HEK293 (cell line): ENCODE results near the gene MRPS2.
A peak's percentile ranks its signal among the peaks of the same experiment; 100 is the strongest.

Experiments used
- CTCF ChIA-PET: fragments of 350-600 bp; formaldehyde crosslinking; extraction: SDS; loops from one replicate; lab custom pipeline; 2021; ENCODE audit warnings: antibody characterized with exemption; lab: Yijun Ruan, JAX
- POLR2A ChIA-PET: fragments of 300-600 bp; formaldehyde crosslinking; extraction: SDS; loops from one replicate; lab custom pipeline; 2020; ENCODE audit warnings: antibody characterized with exemption, inconsistent platforms; lab: Yijun Ruan, JAX
- H3K27ac ChIP-seq: fragments of 200-500 bp; sonication (Bioruptor generic); 2 replicates; pipeline ENCODE4 v1.5.1; 2014; ENCODE audit warnings: low read depth, low read length, control low read depth, inconsistent platforms; ENCODE audit errors: extremely low read depth
- H3K36me3 ChIP-seq, 2 experiments: fragments of 200-500 bp in 1 of 2; sonication (Bioruptor generic) in 1 of 2; 1 replicate in 1 of 2; 2 replicates in 1 of 2; pipeline ENCODE4 v1.5.1; 2014 to 2017; ENCODE audit warnings: inconsistent platforms in 2 of 2, low read length in 2 of 2; ENCODE audit not compliant: control insufficient read depth in 2 of 2, insufficient read depth in 1 of 2
- H3K4me1 ChIP-seq: fragments of 200-500 bp; sonication (Bioruptor generic); 2 replicates; pipeline ENCODE4 v1.5.1; 2014; ENCODE audit warnings: mild to moderate bottlenecking, low read length, inconsistent platforms; ENCODE audit not compliant: control insufficient read depth, insufficient read depth
- H3K4me3 ChIP-seq: 2 replicates; pipeline ENCODE4 v1.5.1; 2011; ENCODE audit warnings: low read depth, mild to moderate bottlenecking, control low read depth, low read length, moderate library complexity
- H3K9me3 ChIP-seq: fragments of 200-500 bp; sonication (Bioruptor generic); 2 replicates; pipeline ENCODE4 v1.5.1; 2014; ENCODE audit warnings: low read depth, low read length, inconsistent platforms; ENCODE audit not compliant: control insufficient read depth, insufficient read depth
- GLIS1 ChIP-seq: fragments of 450-650 bp; formaldehyde crosslinking; IDR thresholded peaks from 2 replicates; pipeline ENCODE4 v1.5.1; 2016; ENCODE audit warnings: missing biosample characterization, missing genetic modification characterization
- INSM2 ChIP-seq: fragments of 450-650 bp; formaldehyde crosslinking; IDR thresholded peaks from 2 replicates; pipeline ENCODE4 v1.5.1; 2016; ENCODE audit warnings: missing biosample characterization, missing genetic modification characterization
- KLF9 ChIP-seq: fragments of 450-650 bp; formaldehyde crosslinking; IDR thresholded peaks from 2 replicates; pipeline ENCODE4 v1.5.1; 2016; ENCODE audit warnings: missing biosample characterization, missing genetic modification characterization, low read depth
- TRIM28 ChIP-seq: IDR thresholded peaks from 2 replicates; pipeline ENCODE4 v1.6.1; 2011; ENCODE audit warnings: low read length, control low read depth, borderline replicate concordance
- ZBTB10 ChIP-seq: fragments of 450-650 bp; formaldehyde crosslinking; IDR thresholded peaks from 2 replicates; pipeline ENCODE4 v1.5.1; 2016; ENCODE audit warnings: missing biosample characterization, missing genetic modification characterization
- ZEB2 ChIP-seq: fragments of 450-650 bp; formaldehyde crosslinking; IDR thresholded peaks from 2 replicates; pipeline ENCODE4 v1.5.1; 2016; ENCODE audit warnings: missing biosample characterization, missing genetic modification characterization
- ZFP41 ChIP-seq: fragments of 450-650 bp; formaldehyde crosslinking; IDR thresholded peaks from 2 replicates; pipeline ENCODE4 v1.5.1; 2016; ENCODE audit warnings: missing biosample characterization, missing genetic modification characterization, borderline replicate concordance
- ZFP69B ChIP-seq: fragments of 450-650 bp; formaldehyde crosslinking; IDR thresholded peaks from 2 replicates; pipeline ENCODE4 v1.5.1; 2016; ENCODE audit warnings: missing biosample characterization, missing genetic modification characterization
- ZNF266 ChIP-seq: fragments of 450-650 bp; formaldehyde crosslinking; IDR thresholded peaks from 2 replicates; pipeline ENCODE4 v1.5.1; 2016; ENCODE audit warnings: missing biosample characterization, missing genetic modification characterization, low read depth
- ZNF311 ChIP-seq: fragments of 450-650 bp; formaldehyde crosslinking; IDR thresholded peaks from 2 replicates; pipeline ENCODE4 v1.5.1; 2017; ENCODE audit warnings: missing biosample characterization, missing genetic modification characterization, borderline replicate concordance
- ZNF394 ChIP-seq: fragments of 450-650 bp; formaldehyde crosslinking; IDR thresholded peaks from 2 replicates; pipeline ENCODE4 v1.5.1; 2016; ENCODE audit warnings: missing biosample characterization, missing genetic modification characterization, mild to moderate bottlenecking, moderate library complexity, borderline replicate concordance
- ZNF416 ChIP-seq: fragments of 450-650 bp; formaldehyde crosslinking; IDR thresholded peaks from 2 replicates; pipeline ENCODE4 v1.5.1; 2016; ENCODE audit warnings: missing biosample characterization, missing genetic modification characterization
- ZNF521 ChIP-seq: fragments of 450-650 bp; formaldehyde crosslinking; IDR thresholded peaks from 2 replicates; pipeline ENCODE4 v1.5.1; 2017; ENCODE audit warnings: missing biosample characterization, mild to moderate bottlenecking, missing genetic modification characterization
- ZNF544 ChIP-seq: fragments of 450-650 bp; formaldehyde crosslinking; IDR thresholded peaks from 2 replicates; pipeline ENCODE4 v1.5.0; 2017; ENCODE audit warnings: missing biosample characterization, missing genetic modification characterization
- ZNF580 ChIP-seq: fragments of 450-650 bp; formaldehyde crosslinking; IDR thresholded peaks from 2 replicates; pipeline ENCODE4 v1.5.1; 2016; ENCODE audit warnings: missing biosample characterization, missing genetic modification characterization
- ZNF626 ChIP-seq: fragments of 450-650 bp; sonication (Bioruptor Pico); formaldehyde crosslinking; IDR thresholded peaks from 2 replicates; pipeline ENCODE4 v1.5.1; 2018; ENCODE audit warnings: missing biosample characterization, missing genetic modification characterization, inconsistent platforms
- ZNF670 ChIP-seq: fragments of 450-650 bp; formaldehyde crosslinking; IDR thresholded peaks from 2 replicates; pipeline ENCODE4 v1.5.1; 2016; ENCODE audit warnings: missing biosample characterization, missing genetic modification characterization, low read depth
- ZNF707 ChIP-seq: fragments of 450-650 bp; formaldehyde crosslinking; IDR thresholded peaks from 2 replicates; pipeline ENCODE4 v1.5.1; 2016; ENCODE audit warnings: missing biosample characterization, missing genetic modification characterization
- ZNF792 ChIP-seq: fragments of 450-650 bp; formaldehyde crosslinking; IDR thresholded peaks from 2 replicates; pipeline ENCODE4 v1.5.1; 2016; ENCODE audit warnings: missing biosample characterization, missing genetic modification characterization
- ZNF843 ChIP-seq: fragments of 450-650 bp; formaldehyde crosslinking; IDR thresholded peaks from 2 replicates; pipeline ENCODE4 v1.5.1; 2016; ENCODE audit warnings: missing biosample characterization, missing genetic modification characterization
- ZSCAN16 ChIP-seq: fragments of 450-650 bp; formaldehyde crosslinking; IDR thresholded peaks from 2 replicates; pipeline ENCODE4 v1.5.1; 2016; ENCODE audit warnings: missing biosample characterization, missing genetic modification characterization
- TF ChIP-seq, protein P1 (sequence below): fragments of 450-650 bp; formaldehyde crosslinking; IDR thresholded peaks from 2 replicates; pipeline ENCODE4 v1.5.1; 2016; ENCODE audit warnings: missing biosample characterization, missing genetic modification characterization
- TF ChIP-seq, protein P2 (sequence below): fragments of 450-650 bp; formaldehyde crosslinking; IDR thresholded peaks from 2 replicates; pipeline ENCODE4 v1.5.1; 2016; ENCODE audit warnings: missing biosample characterization, missing genetic modification characterization
- TF ChIP-seq, protein P3 (sequence below): fragments of 450-650 bp; formaldehyde crosslinking; IDR thresholded peaks from 2 replicates; pipeline ENCODE4 v1.5.1; 2016; ENCODE audit warnings: missing biosample characterization, missing genetic modification characterization

Gene MRPS2

GRCh38 chr9:135500525-135501260 is at the start of gene MRPS2:
Gene MRPS2, plus strand, starts transcription at chr9:135500682. Its CDS starts 29 bp downstream, at chr9:135500711.
- H3K9me3 ChIP-seq: no peaks in the 10 kb centered on the region
- CTCF ChIA-PET: interaction anchor here (0.7 to 1.5 kb wide), 7 partner anchors 12 to 983 kb away, joined by 3 to 5 read pairs (median 4); no protein-coding TSS in a partner anchor
- peaks cover 5% of the 10 kb centered on the region; the same call in 1 of the 2 replicates for H3K4me1 ChIP-seq
- H3K36me3 ChIP-seq: peaks cover 0 to 38% of the 10 kb centered on the region in 2 experiments; a peak in 2 of 3 replicates
- POLR2A ChIA-PET: interaction anchor here (1.4 kb wide), 1 partner anchor 20 kb away, joined by 7 read pairs; no protein-coding TSS in a partner anchor
- peak within 1 kb of the TSS; percentile 89 for H3K27ac ChIP-seq
- H3K4me3 ChIP-seq: peak within 1 kb of the TSS; percentile 87
- TF ChIP-seq ZNF266 (tag by site-specific recombination): 0 out of 2 replicates have a peak, but pooled peaks have one; percentile 12
- no peak for TF ChIP-seq ZNF311 (tag by site-specific recombination)
- TF ChIP-seq, protein P1, sequence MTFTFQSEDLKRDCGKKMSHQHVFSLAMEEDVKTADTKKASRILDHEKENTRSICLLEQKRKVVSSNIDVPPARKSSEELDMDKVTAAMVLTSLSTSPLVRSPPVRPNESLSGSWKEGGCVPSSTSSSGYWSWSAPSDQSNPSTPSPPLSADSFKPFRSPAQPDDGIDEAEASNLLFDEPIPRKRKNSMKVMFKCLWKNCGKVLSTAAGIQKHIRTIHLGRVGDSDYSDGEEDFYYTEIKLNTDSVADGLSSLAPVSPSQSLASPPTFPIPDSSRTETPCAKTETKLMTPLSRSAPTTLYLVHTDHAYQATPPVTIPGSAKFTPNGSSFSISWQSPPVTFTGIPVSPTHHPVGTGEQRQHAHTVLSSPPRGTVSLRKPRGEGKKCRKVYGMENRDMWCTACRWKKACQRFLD: no peak
- TF ChIP-seq, protein P2, sequence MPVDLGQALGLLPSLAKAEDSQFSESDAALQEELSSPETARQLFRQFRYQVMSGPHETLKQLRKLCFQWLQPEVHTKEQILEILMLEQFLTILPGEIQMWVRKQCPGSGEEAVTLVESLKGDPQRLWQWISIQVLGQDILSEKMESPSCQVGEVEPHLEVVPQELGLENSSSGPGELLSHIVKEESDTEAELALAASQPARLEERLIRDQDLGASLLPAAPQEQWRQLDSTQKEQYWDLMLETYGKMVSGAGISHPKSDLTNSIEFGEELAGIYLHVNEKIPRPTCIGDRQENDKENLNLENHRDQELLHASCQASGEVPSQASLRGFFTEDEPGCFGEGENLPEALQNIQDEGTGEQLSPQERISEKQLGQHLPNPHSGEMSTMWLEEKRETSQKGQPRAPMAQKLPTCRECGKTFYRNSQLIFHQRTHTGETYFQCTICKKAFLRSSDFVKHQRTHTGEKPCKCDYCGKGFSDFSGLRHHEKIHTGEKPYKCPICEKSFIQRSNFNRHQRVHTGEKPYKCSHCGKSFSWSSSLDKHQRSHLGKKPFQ (tag by site-specific recombination): 0 out of 2 replicates have a peak, but pooled peaks have one; percentile 20
- no peak for TF ChIP-seq TRIM28
- TF ChIP-seq ZNF707 (tag by site-specific recombination): no peak
- 0 out of 2 replicates have a peak, but pooled peaks have one; percentile 16 for TF ChIP-seq ZNF843 (tag by site-specific recombination)
- TF ChIP-seq, protein P3, sequence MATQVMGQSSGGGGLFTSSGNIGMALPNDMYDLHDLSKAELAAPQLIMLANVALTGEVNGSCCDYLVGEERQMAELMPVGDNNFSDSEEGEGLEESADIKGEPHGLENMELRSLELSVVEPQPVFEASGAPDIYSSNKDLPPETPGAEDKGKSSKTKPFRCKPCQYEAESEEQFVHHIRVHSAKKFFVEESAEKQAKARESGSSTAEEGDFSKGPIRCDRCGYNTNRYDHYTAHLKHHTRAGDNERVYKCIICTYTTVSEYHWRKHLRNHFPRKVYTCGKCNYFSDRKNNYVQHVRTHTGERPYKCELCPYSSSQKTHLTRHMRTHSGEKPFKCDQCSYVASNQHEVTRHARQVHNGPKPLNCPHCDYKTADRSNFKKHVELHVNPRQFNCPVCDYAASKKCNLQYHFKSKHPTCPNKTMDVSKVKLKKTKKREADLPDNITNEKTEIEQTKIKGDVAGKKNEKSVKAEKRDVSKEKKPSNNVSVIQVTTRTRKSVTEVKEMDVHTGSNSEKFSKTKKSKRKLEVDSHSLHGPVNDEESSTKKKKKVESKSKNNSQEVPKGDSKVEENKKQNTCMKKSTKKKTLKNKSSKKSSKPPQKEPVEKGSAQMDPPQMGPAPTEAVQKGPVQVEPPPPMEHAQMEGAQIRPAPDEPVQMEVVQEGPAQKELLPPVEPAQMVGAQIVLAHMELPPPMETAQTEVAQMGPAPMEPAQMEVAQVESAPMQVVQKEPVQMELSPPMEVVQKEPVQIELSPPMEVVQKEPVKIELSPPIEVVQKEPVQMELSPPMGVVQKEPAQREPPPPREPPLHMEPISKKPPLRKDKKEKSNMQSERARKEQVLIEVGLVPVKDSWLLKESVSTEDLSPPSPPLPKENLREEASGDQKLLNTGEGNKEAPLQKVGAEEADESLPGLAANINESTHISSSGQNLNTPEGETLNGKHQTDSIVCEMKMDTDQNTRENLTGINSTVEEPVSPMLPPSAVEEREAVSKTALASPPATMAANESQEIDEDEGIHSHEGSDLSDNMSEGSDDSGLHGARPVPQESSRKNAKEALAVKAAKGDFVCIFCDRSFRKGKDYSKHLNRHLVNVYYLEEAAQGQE (tag by site-specific recombination): no peak
- no peak for TF ChIP-seq ZNF670 (tag by site-specific recombination)
- peak; percentile 65; the same call in 1 of the 2 replicates for TF ChIP-seq ZNF580
- peak; percentile 69; the same call in 1 of the 2 replicates for TF ChIP-seq ZNF394
- no peak for TF ChIP-seq ZNF792
- TF ChIP-seq ZBTB10: 0 out of 2 replicates have a peak, but pooled peaks have one; percentile 5
- TF ChIP-seq ZFP69B (tag by site-specific recombination): peak; percentile 59; the same call in 1 of the 2 replicates
- peak; percentile 83 for TF ChIP-seq KLF9 (tag by site-specific recombination)
- peak; percentile 41; the same call in 1 of the 2 replicates for TF ChIP-seq GLIS1
- TF ChIP-seq ZNF521 (tag by site-specific recombination): no peak
- 0 out of 2 replicates have a peak, but pooled peaks have one; percentile 71 for TF ChIP-seq ZSCAN16
- no peak for TF ChIP-seq ZNF544 (tag by site-specific recombination)
- TF ChIP-seq ZNF416 (tag by site-specific recombination): no peak
- TF ChIP-seq ZFP41: no peak
- no peak for TF ChIP-seq ZNF626
- no peak; the same call in 1 of the 2 replicates for TF ChIP-seq ZEB2 (tag by site-specific recombination)
- no peak; the same call in 1 of the 2 replicates for TF ChIP-seq INSM2 (tag by site-specific recombination)
